ENCODE measurements around the gene PIK3CB. TPM values are rescaled to one million over a fixed set of nuclear protein-coding genes. Genes with fewer than 3 reads are reported as not detected.

PIK3CB gene
- total and polyA plus RNA-seq, 10 of the 15 experiments (the other 5 are each of a cell fraction or from before 2014, with no cell fraction given) = 5.0 to 18.4 (median 10.4) TPM

DNA sequence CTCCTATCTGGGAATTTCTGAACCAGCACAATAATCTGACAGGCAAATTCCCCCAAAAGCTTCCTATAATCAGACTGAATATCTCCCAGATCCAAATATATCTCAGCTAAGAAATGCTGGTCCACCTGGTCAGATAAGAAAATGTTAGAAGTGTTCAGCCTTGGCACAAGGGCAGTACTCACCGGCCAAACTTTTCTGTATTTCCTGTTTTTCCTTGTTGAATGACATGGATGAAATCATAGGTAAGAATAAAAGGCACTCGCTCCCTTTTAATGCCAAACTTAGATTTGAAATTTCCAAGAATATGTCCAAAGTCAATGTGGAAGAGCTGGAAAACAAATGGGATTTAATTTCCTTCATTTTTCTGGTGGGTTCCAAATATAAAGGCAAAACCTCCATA lies 177.2 kb downstream of the PIK3CB start:
- POLR2A ChIA-PET = no interaction called here
- peaks cover 0 to 4% of the 10 kb centered on the region in 2 experiments; a peak in 2 of 4 replicates for H3K36me3 ChIP-seq (ENCODE audit: control insufficient read depth in 2 of 2, insufficient read depth in 2 of 2, low read length in 1 of 2)
- H4K20me1 ChIP-seq (ENCODE audit: control insufficient read depth, insufficient read depth) = no peaks in the 10 kb centered on the region
- SMC1A ChIA-PET (ENCODE audit: uncharacterized antibody, unreplicated experiment) = interaction anchor here (0.8 to 1.1 kb wide), 2 partner anchors 16 to 66 kb away, joined by 3 read pairs; no protein-coding TSS in a partner anchor
- FAIRE-seq = no peak
- ATAC-seq = no peak
- 44% methylated on average over 2 of the region's 2 CpGs for WGBS (ENCODE audit: insufficient coverage, insufficient replicate concordance, low lambda C conversion rate, missing lambda C conversion rate)
- no peak overlapping the region for H3K9ac ChIP-seq (ENCODE audit: control insufficient read depth, insufficient read depth, low read length)
- no peak overlapping the region for H3K4me3 ChIP-seq
- in situ Hi-C loops (cut with MboI) = no loop called here
- no peaks in the 10 kb centered on the region for H3K27me3 ChIP-seq (replicated peaks in 1 of 2; ENCODE audit: control insufficient read depth in 2 of 2, insufficient read depth in 2 of 2, low read length in 1 of 2)
- H3K4me1 ChIP-seq (ENCODE audit: control insufficient read depth, insufficient read depth, low read length) = no peaks in the 10 kb centered on the region
- TF ChIP-seq SMAD5 (IDR thresholded peaks at IDR 0.05; ENCODE audit: low read depth) (no peak), PML (IDR thresholded peaks at IDR 0.05; ENCODE audit: low read length) (no peak), CBX5 (IDR thresholded peaks at IDR 0.05; ENCODE audit: low read depth) (no peak), ZNF274 (IDR thresholded peaks at IDR 0.05; ENCODE audit: insufficient read depth, insufficient read length) (no peak), ESRRA (IDR thresholded peaks at IDR 0.05; ENCODE audit: low read length) (no peak), CHD2 (IDR thresholded peaks at IDR 0.05; ENCODE audit: borderline replicate concordance, low read depth, low read length) (no peak), CHD4 (IDR thresholded peaks at IDR 0.05) (no peak), HCFC1 (IDR thresholded peaks at IDR 0.05; ENCODE audit: low read length) (no peak), NFXL1 (IDR thresholded peaks at IDR 0.05; ENCODE audit: borderline replicate concordance) (no peak), CEBPB (IDR thresholded peaks at IDR 0.05; ENCODE audit: borderline replicate concordance in 1 of 2, low read depth in 2 of 2, low read length in 2 of 2) (no peak), YY1 (IDR thresholded peaks at IDR 0.05; ENCODE audit: low read depth, low read length) (no peak), RFX5 (IDR thresholded peaks at IDR 0.05; ENCODE audit: low read depth, low read length) (no peak), POU2F2 (IDR thresholded peaks at IDR 0.05; ENCODE audit: borderline replicate concordance, low read depth, low read length) (no peak)
- TF ChIP-seq, protein P1, sequence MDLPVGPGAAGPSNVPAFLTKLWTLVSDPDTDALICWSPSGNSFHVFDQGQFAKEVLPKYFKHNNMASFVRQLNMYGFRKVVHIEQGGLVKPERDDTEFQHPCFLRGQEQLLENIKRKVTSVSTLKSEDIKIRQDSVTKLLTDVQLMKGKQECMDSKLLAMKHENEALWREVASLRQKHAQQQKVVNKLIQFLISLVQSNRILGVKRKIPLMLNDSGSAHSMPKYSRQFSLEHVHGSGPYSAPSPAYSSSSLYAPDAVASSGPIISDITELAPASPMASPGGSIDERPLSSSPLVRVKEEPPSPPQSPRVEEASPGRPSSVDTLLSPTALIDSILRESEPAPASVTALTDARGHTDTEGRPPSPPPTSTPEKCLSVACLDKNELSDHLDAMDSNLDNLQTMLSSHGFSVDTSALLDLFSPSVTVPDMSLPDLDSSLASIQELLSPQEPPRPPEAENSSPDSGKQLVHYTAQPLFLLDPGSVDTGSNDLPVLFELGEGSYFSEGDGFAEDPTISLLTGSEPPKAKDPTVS (IDR thresholded peaks at IDR 0.05; ENCODE audit: low read depth, low read length) = no peak
- no peak overlapping the region for H3K27ac ChIP-seq (ENCODE audit: control insufficient read depth, insufficient read depth)
- BruUV-seq (replicated peaks) = no TSS peak
- RAD21 ChIA-PET (ENCODE audit: unreplicated experiment) = no interaction called here
- H3K4me2 ChIP-seq (ENCODE audit: control insufficient read depth, insufficient read depth) = no peak overlapping the region
- no peaks in the 10 kb centered on the region for H3K79me2 ChIP-seq (ENCODE audit: control insufficient read depth, insufficient read depth, low read length)
- no peaks in the 10 kb centered on the region for H3K9me3 ChIP-seq (replicated peaks; ENCODE audit: control insufficient read depth, insufficient read depth, low read length)
- intact Hi-C loops (cut with micrococcal nuclease; ENCODE audit: unreplicated experiment) = no loop called here
- CTCF ChIA-PET = interaction anchor here (1.1 kb wide), 1 partner anchor 9 kb away, joined by 3 read pairs; no protein-coding TSS in a partner anchor
- DNase-seq (ENCODE audit: low read depth, low spot score) = no peak
- H2AFZ ChIP-seq (ENCODE audit: control insufficient read depth, low read depth, low read length) = no peak overlapping the region
